Measurements from ENCODE around the gene DENND1B.
"Not testable (repeated sequence)": the region's sequence is repeated elsewhere in the genome, so short reads cannot be mapped to it uniquely, and the experiment has no call there.

DENND1B gene

DNA sequence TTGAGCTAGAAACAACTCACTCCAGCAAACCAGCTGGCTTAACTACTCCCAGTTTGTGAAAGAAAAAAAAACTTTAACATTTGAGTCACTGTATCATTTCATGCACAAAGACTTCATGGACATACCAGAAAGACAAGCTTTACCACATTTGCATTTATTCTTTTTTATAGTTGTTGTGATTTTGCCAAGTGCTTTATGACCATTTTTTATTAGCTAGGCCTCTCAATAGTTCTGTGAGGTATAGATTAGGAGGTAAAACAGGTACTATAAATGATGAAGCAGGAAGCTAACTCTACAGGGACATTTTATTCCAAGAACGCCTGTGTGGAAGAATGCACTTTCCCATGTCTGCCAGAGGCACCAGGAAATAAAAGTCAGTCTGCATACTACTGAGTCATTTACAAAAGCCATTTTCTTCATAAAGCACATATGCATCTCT is 8.2 kb upstream of the DENND1B start:
- FAIRE-seq = no peak

DNA sequence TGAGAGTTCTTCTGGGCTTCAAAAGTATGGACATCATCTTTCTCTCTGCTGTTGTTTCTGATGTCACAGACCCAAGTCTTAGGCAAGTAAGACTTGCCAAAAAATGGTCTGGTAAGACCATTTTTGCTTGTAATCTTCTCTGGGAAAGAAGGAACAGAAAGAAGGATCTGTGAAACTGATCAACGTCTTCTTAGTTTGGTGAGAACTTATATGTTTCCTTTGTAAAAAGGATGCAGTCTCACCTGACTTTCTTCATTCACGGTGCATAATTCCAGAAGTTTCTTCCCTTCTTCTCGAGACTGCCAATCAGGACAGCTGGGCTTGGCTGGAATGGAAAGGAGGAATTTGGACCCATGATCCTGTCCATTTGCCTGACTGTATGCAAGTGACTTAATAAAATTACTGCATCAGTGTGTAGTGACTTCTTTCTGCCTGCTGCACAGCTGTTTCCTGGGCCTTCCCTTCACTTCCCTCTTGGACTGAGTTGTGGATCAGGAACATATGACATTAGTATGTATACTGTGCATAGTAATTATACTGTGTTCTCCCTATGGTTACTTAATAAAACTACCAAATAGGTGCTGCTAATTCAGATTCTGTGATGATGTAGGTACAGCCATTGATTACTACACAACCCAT is 7.6 kb upstream of the DENND1B start:
- FAIRE-seq = no peak

GRCh38 chr1:197781968-197782721 is 6.9 kb upstream of the DENND1B start:
- no peak for FAIRE-seq

GRCh38 chr1:197779921-197780320 is 4.6 kb upstream of the DENND1B start:
- FAIRE-seq = no peak

GRCh38 chr1:197778366-197778945 is 3.2 kb upstream of the DENND1B start:
- no peak for FAIRE-seq

- no peak for FAIRE-seq
These were observed 1.2 kb upstream of the DENND1B start for GRCh38 chr1:197776351-197777105.

GRCh38 chr1:197774466-197775281 is 606 bp downstream of the DENND1B start:
- peak; percentile 9 for FAIRE-seq

GRCh38 chr1:197773856-197774255 is 1.4 kb downstream of the DENND1B start:
- peak; percentile 43 for FAIRE-seq

- no peak for FAIRE-seq
These were observed 3.2 kb downstream of the DENND1B start for GRCh38 chr1:197771904-197772556.

DNA sequence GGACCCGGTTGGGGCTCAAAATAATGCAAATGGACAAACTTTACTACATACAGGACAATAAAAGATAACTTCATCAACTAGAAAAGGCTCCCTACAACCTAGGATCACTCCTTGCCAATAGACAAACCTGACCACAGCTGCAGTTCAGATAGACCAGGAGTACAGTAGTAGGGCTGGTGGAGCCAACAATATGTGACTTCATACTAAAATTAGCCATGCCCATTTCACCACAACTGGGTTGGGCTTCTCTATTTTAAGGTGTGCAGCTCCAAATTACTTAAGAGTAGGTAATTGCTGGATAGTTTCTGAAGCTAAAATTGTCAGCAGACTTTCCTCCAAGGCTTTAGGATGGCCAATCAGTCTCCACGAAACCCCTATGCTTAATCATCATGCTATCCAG is 3.9 kb downstream of the DENND1B start:
- FAIRE-seq = no peak

GRCh38 chr1:197770243-197770642 is 5.0 kb downstream of the DENND1B start:
- peak; percentile 17 for FAIRE-seq

- FAIRE-seq = no peak
These were observed 6.0 kb downstream of the DENND1B start for GRCh38 chr1:197769287-197769686.

- FAIRE-seq = no peak
These were observed 7.1 kb downstream of the DENND1B start for GRCh38 chr1:197768014-197768805.

GRCh38 chr1:197763769-197764168 is 11.5 kb downstream of the DENND1B start:
- FAIRE-seq = no peak

GRCh38 chr1:197763307-197763706 is 12.0 kb downstream of the DENND1B start:
- FAIRE-seq = no peak

- no peak for FAIRE-seq
These were observed 13.6 kb downstream of the DENND1B start for GRCh38 chr1:197761654-197762053.

GRCh38 chr1:197755553-197755952 is 19.7 kb downstream of the DENND1B start:
- FAIRE-seq = not testable (repeated sequence)

- FAIRE-seq = not testable (repeated sequence)
These were observed 22.6 kb downstream of the DENND1B start for GRCh38 chr1:197752652-197753164.

DNA sequence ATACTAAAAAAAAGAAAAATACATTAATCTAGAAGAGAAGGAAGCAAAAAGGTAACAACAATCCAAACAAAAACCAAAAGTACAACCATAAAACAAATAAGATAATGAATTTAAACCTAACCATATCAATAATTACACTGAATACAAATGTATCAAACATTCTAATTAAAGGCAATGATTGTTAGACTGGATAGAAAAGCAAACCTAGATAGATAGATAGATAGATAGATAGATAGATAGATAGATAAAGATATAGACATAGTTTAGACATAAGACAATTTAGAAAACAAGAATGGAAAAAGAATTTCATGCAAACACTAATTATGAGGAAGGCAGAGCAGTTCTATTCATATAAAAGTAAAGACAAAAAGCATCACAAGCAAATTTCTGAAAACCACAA is 24.9 kb downstream of the DENND1B start:
- no peak for FAIRE-seq

- no peak for FAIRE-seq
These were observed 29.4 kb downstream of the DENND1B start for GRCh38 chr1:197745911-197746310.

- no peak for FAIRE-seq
These were observed 30.3 kb downstream of the DENND1B start for GRCh38 chr1:197744979-197745378.

Data from islet of Langerhans (tissue), 1 donor.